HG02938 (cell line): ENCODE data around the gene NRGN.

ENCODE experiments used
- ATAC-seq: cut with Tn5 transposase; IDR thresholded peaks from one replicate; pipeline ENCODE4 v1.9.1; 2021; ENCODE audit warnings: mild to moderate bottlenecking, moderate library complexity; ENCODE audit not compliant: unreplicated experiment

The NRGN gene

GRCh38 chr11:124739479-124740276 is at the start of gene NRGN:
NRGN (plus strand) TSS chr11:124739942; CDS start chr11:124740085, 143 bp downstream.
- peak; percentile 93 for ATAC-seq

- ATAC-seq, result no peak
Measured at GRCh38 chr11:124693142-124693541, 46.6 kb upstream of the NRGN start.

- no peak for ATAC-seq
Measured at GRCh38 chr11:124699547-124699946, 40.2 kb upstream of the NRGN start.

- ATAC-seq, result no peak
Measured at GRCh38 chr11:124700028-124700427, 39.7 kb upstream of the NRGN start.

- ATAC-seq, result no peak
Measured at GRCh38 chr11:124707829-124708228, 31.9 kb upstream of the NRGN start.

- no peak for ATAC-seq
Measured at GRCh38 chr11:124712392-124712791, 27.4 kb upstream of the NRGN start.

- no peak for ATAC-seq
Measured at GRCh38 chr11:124716591-124716990, 23.2 kb upstream of the NRGN start.

GRCh38 chr11:124717421-124717785 is 22.3 kb upstream of the NRGN start:
- no peak for ATAC-seq

GRCh38 chr11:124717786-124718651 is 21.7 kb upstream of the NRGN start:
- no peak for ATAC-seq

GRCh38 chr11:124718801-124719200 is 20.9 kb upstream of the NRGN start:
- ATAC-seq, result no peak

- ATAC-seq, result no peak
Measured at GRCh38 chr11:124719534-124719933, 20.2 kb upstream of the NRGN start.

GRCh38 chr11:124722176-124722575 is 17.6 kb upstream of the NRGN start:
- no peak for ATAC-seq

GRCh38 chr11:124724979-124725718 is 14.6 kb upstream of the NRGN start:
- peak; percentile 99 for ATAC-seq

GRCh38 chr11:124725719-124726105 is 14.0 kb upstream of the NRGN start:
- ATAC-seq, result peak; percentile 3

GRCh38 chr11:124727474-124727873 is 12.3 kb upstream of the NRGN start:
- ATAC-seq, result no peak

GRCh38 chr11:124728134-124728533 is 11.6 kb upstream of the NRGN start:
- ATAC-seq, result no peak

GRCh38 chr11:124729571-124729970 is 10.2 kb upstream of the NRGN start:
- no peak for ATAC-seq

- ATAC-seq, result no peak
Measured at GRCh38 chr11:124732230-124732629, 7.5 kb upstream of the NRGN start.

- no peak for ATAC-seq
Measured at GRCh38 chr11:124736736-124737135, 3.0 kb upstream of the NRGN start.

- no peak for ATAC-seq
Measured at GRCh38 chr11:124737638-124738305, 2.0 kb upstream of the NRGN start.
